OCI-LY1 (cell line): ENCODE results near the gene MAPK13.

ENCODE experiments used
- H2AFZ ChIP-seq: fragments of 200-600 bp; sonication (generic), shearing (Covaris generic); 2 replicates; pipeline ENCODE4 v1.6.0; 2014; ENCODE audit warnings: antibody characterized with exemption, mild to moderate bottlenecking, low read length
- H3F3A ChIP-seq: fragments of 200-600 bp; sonication (generic), shearing (Covaris generic); 2 replicates; pipeline ENCODE4 v1.6.0; 2014; ENCODE audit warnings: mild to moderate bottlenecking, antibody characterized with exemption, low read length, moderate library complexity; ENCODE audit not compliant: insufficient read depth
- H3K27ac ChIP-seq: fragments of 200-600 bp; sonication (generic); 2 replicates; pipeline ENCODE4 v1.5.1; 2014; ENCODE audit warnings: low read length, mixed run types, mild to moderate bottlenecking, low read depth; ENCODE audit not compliant: poor library complexity, severe bottlenecking
- H3K27me3 ChIP-seq: fragments of 200-600 bp; sonication (generic); 2 replicates; pipeline ENCODE4 v1.6.0; 2014; ENCODE audit warnings: antibody characterized with exemption, mild to moderate bottlenecking, low read length, moderate library complexity; ENCODE audit not compliant: insufficient read depth
- H3K36me3 ChIP-seq: fragments of 200-600 bp; sonication (generic); 2 replicates; pipeline ENCODE4 v1.6.1; 2014; ENCODE audit warnings: mild to moderate bottlenecking, antibody characterized with exemption, low read length, moderate library complexity, mixed read lengths; ENCODE audit not compliant: insufficient read depth
- H3K4me1 ChIP-seq: fragments of 200-600 bp; sonication (generic); 2 replicates; pipeline ENCODE4 v1.5.1; 2014; ENCODE audit warnings: mild to moderate bottlenecking, low read length, moderate library complexity; ENCODE audit not compliant: insufficient read depth, severe bottlenecking
- H3K4me2 ChIP-seq: fragments of 200-600 bp; sonication (generic), shearing (Covaris generic); 2 replicates; pipeline ENCODE4 v1.6.1; 2014; ENCODE audit warnings: low read length
- H3K4me3 ChIP-seq: fragments of 200-600 bp; sonication (generic); 2 replicates; pipeline ENCODE4 v1.5.1; 2014; ENCODE audit warnings: low read length, low read depth, mild to moderate bottlenecking, mixed read lengths; ENCODE audit not compliant: poor library complexity, severe bottlenecking
- H3K79me2 ChIP-seq: fragments of 200-600 bp; shearing (Covaris generic); 2 replicates; pipeline ENCODE4 v1.6.1; 2016; ENCODE audit warnings: mixed run types, low read length, mixed read lengths; ENCODE audit not compliant: insufficient read depth
- H3K9ac ChIP-seq: fragments of 200-600 bp; sonication (generic), shearing (Covaris generic); 2 replicates; pipeline ENCODE4 v1.6.1; 2014; ENCODE audit warnings: mild to moderate bottlenecking, low read length, mixed read lengths
- H3K9me2 ChIP-seq: fragments of 200-600 bp; sonication (generic), shearing (Covaris generic); 2 replicates; pipeline ENCODE4 v1.6.1; 2014; ENCODE audit warnings: low read depth, mild to moderate bottlenecking, low read length, mixed read lengths
- H3K9me3 ChIP-seq: fragments of 200-600 bp; shearing (Covaris generic); 2 replicates; pipeline ENCODE4 v1.6.1; 2014; ENCODE audit warnings: low read length, mixed read lengths
- H4K20me1 ChIP-seq: fragments of 200-600 bp; sonication (generic), shearing (Covaris generic); 2 replicates; pipeline ENCODE4 v1.6.0; 2016; ENCODE audit warnings: mild to moderate bottlenecking, low read length; ENCODE audit not compliant: insufficient read depth
- EZH2 ChIP-seq: fragments of 200-600 bp; sonication (generic), shearing (Covaris generic); IDR thresholded peaks from 2 replicates; pipeline ENCODE4 v1.8.0; 2017; ENCODE audit warnings: borderline replicate concordance, mixed run types, mild to moderate bottlenecking, antibody characterized with exemption, low read length, moderate library complexity, mixed read lengths
- TF ChIP-seq, protein P1 (sequence below): fragments of 200-600 bp; sonication (generic), shearing (Covaris generic); IDR thresholded peaks from 2 replicates; pipeline ENCODE4 v1.5.1; 2017; ENCODE audit warnings: mild to moderate bottlenecking, antibody characterized with exemption, low read length, moderate library complexity, mixed read lengths

MAPK13 gene

DNA sequence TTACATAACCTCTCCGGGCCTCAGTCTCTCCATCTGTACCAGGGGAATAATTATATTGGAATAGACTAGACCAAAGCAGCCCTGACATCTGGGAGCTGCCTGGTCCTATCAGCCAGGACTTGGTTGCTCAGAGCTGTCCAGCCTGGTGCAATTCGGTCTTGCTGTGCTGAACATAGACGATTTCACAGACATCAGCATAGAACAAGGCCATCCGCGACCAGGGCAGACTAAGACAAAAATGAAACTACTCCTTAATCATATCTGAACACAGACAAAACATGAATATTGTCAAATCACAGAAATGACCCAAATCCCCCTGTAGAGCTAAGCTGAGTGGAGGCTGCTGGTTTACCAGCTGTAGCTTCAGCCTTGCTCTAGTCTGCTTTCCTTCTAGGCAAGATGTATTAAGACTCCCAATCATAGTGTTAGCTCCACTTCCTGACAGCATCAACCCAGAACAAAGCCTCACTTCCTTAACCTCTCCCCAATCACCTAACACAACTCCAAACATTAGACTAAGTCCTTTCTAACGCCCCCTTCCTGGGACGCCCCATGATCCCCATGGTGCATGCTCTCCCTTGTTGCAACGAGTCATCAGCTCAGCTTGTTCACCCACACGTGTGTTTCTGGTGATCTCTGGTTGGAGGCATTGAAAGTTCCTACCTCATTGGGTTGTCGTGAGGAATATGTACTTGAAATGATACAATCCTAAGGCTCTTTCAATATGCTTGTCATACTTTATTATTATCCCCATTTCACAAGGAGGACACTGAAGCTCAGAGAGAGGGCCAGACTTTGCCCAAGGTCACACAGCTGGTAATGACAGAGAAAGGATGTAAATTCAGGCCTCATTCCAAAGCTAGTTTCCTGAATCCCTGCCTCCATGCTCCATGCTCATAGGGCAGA, 3.5 kb upstream of the MAPK13 start:
- H3K4me1 ChIP-seq: peaks cover 17% of the 10 kb centered on the region
- no peak overlapping the region for H3K4me3 ChIP-seq
- TF ChIP-seq EZH2: no peak
- TF ChIP-seq, protein P1, sequence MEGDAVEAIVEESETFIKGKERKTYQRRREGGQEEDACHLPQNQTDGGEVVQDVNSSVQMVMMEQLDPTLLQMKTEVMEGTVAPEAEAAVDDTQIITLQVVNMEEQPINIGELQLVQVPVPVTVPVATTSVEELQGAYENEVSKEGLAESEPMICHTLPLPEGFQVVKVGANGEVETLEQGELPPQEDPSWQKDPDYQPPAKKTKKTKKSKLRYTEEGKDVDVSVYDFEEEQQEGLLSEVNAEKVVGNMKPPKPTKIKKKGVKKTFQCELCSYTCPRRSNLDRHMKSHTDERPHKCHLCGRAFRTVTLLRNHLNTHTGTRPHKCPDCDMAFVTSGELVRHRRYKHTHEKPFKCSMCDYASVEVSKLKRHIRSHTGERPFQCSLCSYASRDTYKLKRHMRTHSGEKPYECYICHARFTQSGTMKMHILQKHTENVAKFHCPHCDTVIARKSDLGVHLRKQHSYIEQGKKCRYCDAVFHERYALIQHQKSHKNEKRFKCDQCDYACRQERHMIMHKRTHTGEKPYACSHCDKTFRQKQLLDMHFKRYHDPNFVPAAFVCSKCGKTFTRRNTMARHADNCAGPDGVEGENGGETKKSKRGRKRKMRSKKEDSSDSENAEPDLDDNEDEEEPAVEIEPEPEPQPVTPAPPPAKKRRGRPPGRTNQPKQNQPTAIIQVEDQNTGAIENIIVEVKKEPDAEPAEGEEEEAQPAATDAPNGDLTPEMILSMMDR: no peak
- no peaks in the 10 kb centered on the region for H3F3A ChIP-seq
- no peaks in the 10 kb centered on the region for H3K79me2 ChIP-seq
- H4K20me1 ChIP-seq: no peaks in the 10 kb centered on the region
- H2AFZ ChIP-seq: no peak overlapping the region
- H3K9me2 ChIP-seq: no peaks in the 10 kb centered on the region
- H3K9ac ChIP-seq: no peak overlapping the region
- no peaks in the 10 kb centered on the region for H3K36me3 ChIP-seq
- H3K27me3 ChIP-seq: no peaks in the 10 kb centered on the region
- no peaks in the 10 kb centered on the region for H3K9me3 ChIP-seq
- no peak overlapping the region for H3K27ac ChIP-seq
- H3K4me2 ChIP-seq: no peak overlapping the region

DNA sequence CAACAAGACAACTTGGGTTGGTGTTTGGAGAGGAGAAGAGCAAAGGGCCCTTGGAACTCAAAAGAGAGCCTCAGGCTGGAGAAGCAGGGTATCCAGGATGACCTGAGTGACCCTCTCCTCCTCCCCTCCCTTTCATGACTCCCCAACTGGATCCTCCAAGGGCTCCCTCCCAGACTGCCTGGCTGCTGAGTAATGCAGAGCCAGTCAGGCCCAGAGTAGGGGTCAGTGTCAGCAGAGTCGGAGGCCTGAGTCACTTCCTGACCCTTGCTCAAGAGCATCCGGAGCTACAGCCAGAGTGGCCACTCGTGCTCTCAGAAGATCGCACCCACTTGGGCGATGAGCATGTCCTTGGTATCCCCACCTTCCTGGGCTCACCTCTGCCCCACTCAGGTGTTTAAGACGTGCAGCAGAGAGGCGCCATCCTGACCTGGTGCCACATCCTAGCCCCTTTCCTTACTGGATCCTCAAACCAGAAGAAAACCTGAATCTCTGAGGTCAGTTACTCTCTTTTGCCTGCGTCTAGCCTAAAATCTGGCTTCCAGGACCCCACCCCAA, 2.8 kb upstream of the MAPK13 start:
- Histone ChIP-seq H3K27me3 (no peaks in the 10 kb centered on the region), H4K20me1 (no peaks in the 10 kb centered on the region), H3K4me2 (no peak overlapping the region), H3K27ac (no peak overlapping the region), H3K9me2 (no peaks in the 10 kb centered on the region), H3K36me3 (no peaks in the 10 kb centered on the region), H3F3A (no peaks in the 10 kb centered on the region), H3K9me3 (no peaks in the 10 kb centered on the region), H3K79me2 (no peaks in the 10 kb centered on the region), H3K4me3 (no peak overlapping the region), H2AFZ (no peak overlapping the region), H3K4me1 (peaks cover 22% of the 10 kb centered on the region), H3K9ac (no peak overlapping the region)
- no peak for TF ChIP-seq EZH2
- TF ChIP-seq, protein P1: no peak

DNA sequence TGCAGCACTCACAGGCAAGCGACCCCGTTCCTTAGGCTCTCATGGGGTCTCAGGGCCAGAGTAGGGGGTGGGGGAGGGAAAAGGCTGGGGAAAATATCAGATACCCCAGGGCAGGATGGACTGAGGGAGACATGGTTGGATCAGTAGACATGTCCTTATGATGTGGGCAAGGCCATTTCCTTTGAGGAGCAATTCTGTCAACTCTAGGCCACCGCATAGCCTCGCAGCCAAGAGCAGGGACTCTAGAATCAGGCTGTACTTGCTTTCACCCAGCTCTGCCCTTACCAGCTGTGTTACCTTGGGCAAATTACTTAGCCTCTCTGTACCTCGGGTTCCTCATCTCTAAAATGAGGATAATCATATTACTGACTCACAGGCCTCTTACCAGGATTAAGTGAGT, 2.2 kb upstream of the MAPK13 start:
- Histone ChIP-seq H3K36me3 (no peaks in the 10 kb centered on the region), H3K9me2 (no peaks in the 10 kb centered on the region), H3K4me2 (no peak overlapping the region), H3K4me3 (no peak overlapping the region), H3F3A (no peaks in the 10 kb centered on the region), H3K4me1 (peaks cover 22% of the 10 kb centered on the region), H3K9ac (no peak overlapping the region), H3K9me3 (no peaks in the 10 kb centered on the region), H3K27me3 (no peaks in the 10 kb centered on the region), H2AFZ (no peak overlapping the region), H4K20me1 (no peaks in the 10 kb centered on the region), H3K27ac (no peak overlapping the region), H3K79me2 (no peaks in the 10 kb centered on the region)
- TF ChIP-seq, protein P1: no peak
- no peak for TF ChIP-seq EZH2
